Spleen (tissue), 7 donors: ENCODE measurements around the gene MS4A14.

ENCODE experiments used
- POLR2A ChIP-seq, 3 donors: fragments of 450-650 bp; IDR thresholded peaks; one replicate each; pipeline ENCODE4 v1.5.1; 2017; ENCODE audit warnings: antibody characterized with exemption in 3 of 3, mild to moderate bottlenecking in 1 of 3
- TF ChIP-seq, protein P1 (sequence below), 11 experiments: fragments of 200-600 bp in 7 of 11; fragments of 450-650 bp in 4 of 11; sonication (generic) in 4 of 11; IDR thresholded peaks in 8 of 11; conservative IDR thresholded peaks in 3 of 11; 1 replicate in 7 of 11; 2 replicates in 4 of 11; pipeline versions ENCODE4 v1.4.0 to v1.8.0; 2016 to 2021; ENCODE audit warnings: antibody characterized with exemption in 11 of 11, inconsistent platforms in 4 of 11, mild to moderate bottlenecking in 1 of 11
- donor health status: DM: no; HTN: no; CAD: no; lungs with moderate emphysema.
- donor health status: DM: no; HTN: no; CAD: no.
- donor health status: DM: no; HTN: no; CAD: no.

DNA sequence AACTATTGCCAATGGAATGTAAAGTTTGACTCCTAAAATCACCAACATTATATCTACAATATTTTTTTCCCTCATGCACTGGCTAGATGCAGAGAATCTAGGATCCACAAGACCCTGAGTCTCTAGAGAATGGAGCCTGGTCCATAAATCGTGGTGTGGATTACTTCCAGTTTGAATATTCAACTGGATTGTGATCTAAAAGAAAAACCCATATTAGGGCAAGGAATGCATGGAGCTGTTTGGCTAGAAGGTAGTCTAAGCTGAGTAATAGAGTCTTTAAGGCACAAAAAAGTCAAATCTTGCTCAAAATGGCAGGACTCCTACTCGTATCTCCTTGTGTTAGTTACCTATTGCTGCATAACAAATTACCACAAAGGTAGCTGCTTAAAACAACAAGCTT, 23.8 kb downstream of the MS4A14 start:
- no peak for TF ChIP-seq POLR2A (IDR thresholded peaks at IDR 0.05)
- TF ChIP-seq, protein P1, sequence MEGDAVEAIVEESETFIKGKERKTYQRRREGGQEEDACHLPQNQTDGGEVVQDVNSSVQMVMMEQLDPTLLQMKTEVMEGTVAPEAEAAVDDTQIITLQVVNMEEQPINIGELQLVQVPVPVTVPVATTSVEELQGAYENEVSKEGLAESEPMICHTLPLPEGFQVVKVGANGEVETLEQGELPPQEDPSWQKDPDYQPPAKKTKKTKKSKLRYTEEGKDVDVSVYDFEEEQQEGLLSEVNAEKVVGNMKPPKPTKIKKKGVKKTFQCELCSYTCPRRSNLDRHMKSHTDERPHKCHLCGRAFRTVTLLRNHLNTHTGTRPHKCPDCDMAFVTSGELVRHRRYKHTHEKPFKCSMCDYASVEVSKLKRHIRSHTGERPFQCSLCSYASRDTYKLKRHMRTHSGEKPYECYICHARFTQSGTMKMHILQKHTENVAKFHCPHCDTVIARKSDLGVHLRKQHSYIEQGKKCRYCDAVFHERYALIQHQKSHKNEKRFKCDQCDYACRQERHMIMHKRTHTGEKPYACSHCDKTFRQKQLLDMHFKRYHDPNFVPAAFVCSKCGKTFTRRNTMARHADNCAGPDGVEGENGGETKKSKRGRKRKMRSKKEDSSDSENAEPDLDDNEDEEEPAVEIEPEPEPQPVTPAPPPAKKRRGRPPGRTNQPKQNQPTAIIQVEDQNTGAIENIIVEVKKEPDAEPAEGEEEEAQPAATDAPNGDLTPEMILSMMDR (IDR thresholded peaks at IDR 0.05 in 8 of 11, conservative IDR thresholded peaks at IDR 0.05 in 3 of 11) = no peak
